Ascending aorta (tissue), 2 donors: ENCODE data around the gene FLACC1. TPM values are rescaled to one million over a fixed set of nuclear protein-coding genes. Genes with fewer than 3 reads are reported as not detected.

Experiments
- DNase-seq, 2 donors: peaks; one replicate each; pipeline ENCODE4 v3.0.0-alpha.2; 2019; ENCODE audit warnings: low spot score in 2 of 2
- H3K27ac ChIP-seq, 2 donors: fragments of 200-600 bp; sonication (generic); one replicate each; pipeline ENCODE4 v1.5.1; 2016 to 2017; ENCODE audit warnings: mild to moderate bottlenecking in 1 of 2
- H3K27me3 ChIP-seq: fragments of 200-600 bp; sonication (generic); one replicate; pipeline ENCODE4 v1.5.1; 2017
- H3K36me3 ChIP-seq, 2 donors: fragments of 200-600 bp; sonication (generic); one replicate each; pipeline ENCODE4 v1.5.1; 2016
- H3K4me1 ChIP-seq, 2 donors: fragments of 200-600 bp; sonication (generic); one replicate each; pipeline ENCODE4 v1.5.1; 2016 to 2017; ENCODE audit warnings: mild to moderate bottlenecking in 1 of 2
- H3K4me3 ChIP-seq, 2 donors: fragments of 200-600 bp; sonication (generic); one replicate each; pipeline ENCODE4 v1.5.1; 2016 to 2017; ENCODE audit warnings: mild to moderate bottlenecking in 1 of 2
- H3K9me3 ChIP-seq, 2 donors: fragments of 200-600 bp; sonication (generic); one replicate each; pipeline ENCODE4 v1.5.1; 2016
- intact Hi-C: fragments of 100-400 bp; cut with DNase I; formaldehyde crosslinking; loops from one replicate; pipeline ENCODE4 v1.15.1; 2023
- total RNA-seq: library from RNA; depleted of rRNA; stranded (reverse); fragments of >200 nt; gene quantifications from one replicate; pipeline ENCODE4 v1.1.0, GENCODE V29; 2016
- TF ChIP-seq, protein P1 (sequence below), 3 experiments: fragments of 200-600 bp in 2 of 3; fragments of 450-650 bp in 1 of 3; sonication (generic) in 2 of 3; IDR thresholded peaks; one replicate each; pipeline ENCODE4 v1.5.1; 2016 to 2019; ENCODE audit warnings: antibody characterized with exemption in 3 of 3, mild to moderate bottlenecking in 1 of 3, moderate library complexity in 1 of 3

FLACC1 gene
- total RNA-seq, 1 donor from 2014 or later: 0.32 TPM

DNA sequence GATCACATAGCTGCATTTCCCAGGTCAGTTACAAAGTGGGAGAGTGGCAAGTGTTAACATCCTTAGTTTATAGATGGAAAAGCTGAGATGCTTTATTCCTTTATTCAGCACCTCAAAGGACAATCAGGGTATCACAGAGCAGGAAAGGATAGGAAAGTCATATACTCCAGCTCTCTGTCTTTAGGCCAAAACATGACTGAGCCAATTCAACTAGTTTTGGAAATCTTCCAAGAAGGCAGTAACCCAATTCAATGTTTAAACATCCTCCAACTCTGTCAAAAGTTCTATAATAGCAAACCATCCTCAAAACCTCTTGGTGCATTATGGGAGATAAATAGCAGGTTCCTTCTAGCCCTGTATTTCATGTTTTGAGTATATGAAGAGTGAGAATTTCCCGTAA, 71.6 kb downstream of the FLACC1 start:
- Histone ChIP-seq H3K4me3 (no peak overlapping the region), H3K27me3 (no peaks in the 10 kb centered on the region), H3K36me3 (peaks cover 38 to 58% of the 10 kb centered on the region in 2 donors), H3K9me3 (no peaks in the 10 kb centered on the region), H3K4me1 (no peaks in the 10 kb centered on the region), H3K27ac (no peak overlapping the region)
- DNase-seq: no peak
- intact Hi-C loops: no loop called here
- TF ChIP-seq, protein P1, sequence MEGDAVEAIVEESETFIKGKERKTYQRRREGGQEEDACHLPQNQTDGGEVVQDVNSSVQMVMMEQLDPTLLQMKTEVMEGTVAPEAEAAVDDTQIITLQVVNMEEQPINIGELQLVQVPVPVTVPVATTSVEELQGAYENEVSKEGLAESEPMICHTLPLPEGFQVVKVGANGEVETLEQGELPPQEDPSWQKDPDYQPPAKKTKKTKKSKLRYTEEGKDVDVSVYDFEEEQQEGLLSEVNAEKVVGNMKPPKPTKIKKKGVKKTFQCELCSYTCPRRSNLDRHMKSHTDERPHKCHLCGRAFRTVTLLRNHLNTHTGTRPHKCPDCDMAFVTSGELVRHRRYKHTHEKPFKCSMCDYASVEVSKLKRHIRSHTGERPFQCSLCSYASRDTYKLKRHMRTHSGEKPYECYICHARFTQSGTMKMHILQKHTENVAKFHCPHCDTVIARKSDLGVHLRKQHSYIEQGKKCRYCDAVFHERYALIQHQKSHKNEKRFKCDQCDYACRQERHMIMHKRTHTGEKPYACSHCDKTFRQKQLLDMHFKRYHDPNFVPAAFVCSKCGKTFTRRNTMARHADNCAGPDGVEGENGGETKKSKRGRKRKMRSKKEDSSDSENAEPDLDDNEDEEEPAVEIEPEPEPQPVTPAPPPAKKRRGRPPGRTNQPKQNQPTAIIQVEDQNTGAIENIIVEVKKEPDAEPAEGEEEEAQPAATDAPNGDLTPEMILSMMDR (IDR thresholded peaks at IDR 0.05): no peak

DNA sequence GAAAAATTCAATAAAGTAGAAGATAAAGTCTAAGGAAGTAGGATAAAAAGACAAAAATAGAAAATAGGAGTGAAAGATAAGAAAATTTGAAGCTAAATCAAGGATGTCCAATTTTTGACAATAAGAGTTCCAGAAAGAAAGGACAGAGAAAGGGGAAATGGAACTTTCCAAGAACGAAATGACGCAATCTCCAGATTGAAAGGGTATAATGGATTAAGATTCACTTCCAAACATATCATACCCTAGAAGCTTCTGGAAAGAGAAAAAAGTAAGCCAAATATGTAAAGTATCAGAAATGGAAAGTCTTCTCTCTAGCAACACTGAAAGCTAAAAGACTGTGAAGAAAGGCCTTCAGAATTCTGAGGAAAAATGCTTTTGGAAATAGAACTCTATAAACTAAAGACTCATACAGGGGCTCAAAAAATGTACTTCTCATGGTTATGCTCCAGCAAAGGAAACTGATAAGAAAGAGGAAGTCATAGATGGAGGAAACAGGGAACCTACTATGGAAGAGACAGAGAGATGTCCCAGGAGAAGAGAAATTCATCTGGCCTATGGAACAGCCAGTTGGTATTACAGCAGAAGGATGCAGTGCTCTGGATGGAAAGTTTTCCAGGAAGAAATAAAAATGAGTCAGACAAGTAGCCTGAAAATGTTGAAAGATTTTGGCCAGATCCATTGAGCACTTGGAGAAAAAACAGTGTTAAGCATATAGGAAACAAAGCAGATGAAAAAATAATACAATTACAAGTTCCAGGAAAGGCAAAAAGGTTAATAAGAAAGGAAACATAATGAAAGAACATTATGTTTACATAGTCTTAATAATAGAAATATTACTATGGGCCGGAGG, 76.7 kb downstream of the FLACC1 start:
- DNase-seq: no peak
- H3K27me3 ChIP-seq: no peaks in the 10 kb centered on the region
- TF ChIP-seq, protein P1 (IDR thresholded peaks at IDR 0.05): no peak

DNA sequence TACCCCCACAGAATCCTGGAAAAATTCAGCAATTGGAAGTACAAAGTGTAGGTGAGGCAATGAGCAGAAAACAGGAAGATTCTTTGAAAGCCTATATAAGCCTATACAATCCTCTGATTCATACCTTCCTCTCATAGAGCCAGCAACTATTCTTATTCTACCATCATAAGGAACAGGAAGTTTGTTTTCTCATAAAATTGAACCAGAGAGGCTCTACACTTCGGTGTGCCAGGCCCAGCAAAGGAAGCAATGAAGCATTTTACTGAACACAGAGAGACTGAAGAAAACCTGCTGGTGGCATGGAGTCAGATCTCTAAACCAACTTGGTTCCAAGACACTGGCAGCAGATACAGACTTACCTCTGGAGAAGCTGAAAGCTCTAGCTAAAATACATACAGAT, 78.1 kb downstream of the FLACC1 start:
- Histone ChIP-seq H3K27me3 (no peaks in the 10 kb centered on the region), H3K9me3 (no peaks in the 10 kb centered on the region), H3K27ac (no peak overlapping the region), H3K4me3 (no peak overlapping the region), H3K4me1 (no peaks in the 10 kb centered on the region), H3K36me3 (peaks cover 3 to 34% of the 10 kb centered on the region in 2 donors)
- TF ChIP-seq, protein P1 (IDR thresholded peaks at IDR 0.05): no peak
- intact Hi-C loops: no loop called here
- DNase-seq: no peak

More for the DNA sequence above, 76.7 kb downstream of the FLACC1 start:
- intact Hi-C loops: no loop called here
- Histone ChIP-seq H3K4me3 (no peak overlapping the region), H3K36me3 (peaks cover 8 to 34% of the 10 kb centered on the region in 2 donors), H3K27ac (peak overlapping the region in 1 of 2 donors; percentile 15), H3K9me3 (no peaks in the 10 kb centered on the region), H3K4me1 (no peaks in the 10 kb centered on the region)

DNA sequence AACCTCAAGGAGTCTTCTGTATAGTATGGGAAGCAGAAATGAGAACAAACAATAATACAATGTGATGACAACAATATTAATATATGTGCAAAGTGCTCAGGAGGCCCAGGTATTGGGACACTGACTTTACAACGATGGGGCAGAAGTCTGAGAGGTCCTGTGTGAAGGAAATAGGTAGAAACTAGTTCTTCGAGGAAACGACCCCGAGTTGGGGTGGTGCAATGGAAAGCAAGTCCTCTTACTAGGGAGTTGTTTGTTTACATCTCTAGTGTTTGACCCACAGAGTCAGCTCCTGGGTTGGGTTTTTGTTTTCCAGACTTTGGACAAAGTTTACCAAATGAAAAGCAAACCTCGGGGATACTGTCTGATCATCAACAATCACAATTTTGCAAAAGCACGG, 80.6 kb downstream of the FLACC1 start:
- no peak overlapping the region for H3K4me3 ChIP-seq
- no peaks in the 10 kb centered on the region for H3K27me3 ChIP-seq
- intact Hi-C loops: no loop called here
- H3K36me3 ChIP-seq: peaks cover 14 to 56% of the 10 kb centered on the region in 2 donors
- no peaks in the 10 kb centered on the region for H3K4me1 ChIP-seq
- H3K9me3 ChIP-seq: no peaks in the 10 kb centered on the region
- TF ChIP-seq, protein P1 (IDR thresholded peaks at IDR 0.05): no peak
- DNase-seq: no peak
- no peak overlapping the region for H3K27ac ChIP-seq

DNA sequence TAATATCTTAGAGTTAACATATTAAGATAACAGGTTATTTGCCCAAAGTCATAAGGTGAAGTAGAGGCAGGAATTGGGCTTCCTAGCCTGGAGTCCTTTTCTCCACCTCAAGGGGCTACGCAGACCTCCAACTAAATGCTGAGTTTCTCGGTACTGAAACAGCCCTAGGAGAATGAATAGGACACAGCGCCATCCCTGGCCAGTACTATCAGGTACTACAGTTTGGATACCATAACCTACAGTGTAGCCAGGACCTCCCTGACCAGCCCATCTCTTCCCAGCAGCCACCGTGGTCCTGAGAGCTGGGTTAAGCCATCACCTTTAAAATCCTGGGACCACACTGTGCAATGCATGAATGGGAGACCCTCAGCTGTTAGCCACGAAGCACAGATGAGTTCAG, 81.2 kb downstream of the FLACC1 start:
- Histone ChIP-seq H3K36me3 (peaks cover 14 to 56% of the 10 kb centered on the region in 2 donors), H3K27me3 (no peaks in the 10 kb centered on the region), H3K4me3 (no peak overlapping the region), H3K4me1 (no peaks in the 10 kb centered on the region), H3K27ac (no peak overlapping the region), H3K9me3 (no peaks in the 10 kb centered on the region)
- TF ChIP-seq, protein P1 (IDR thresholded peaks at IDR 0.05): no peak
- intact Hi-C loops: no loop called here
- DNase-seq: no peak
